Mesenchymal stem cell (in vitro differentiated cells and primary cell): Measurements from ENCODE around the gene MAP4K4.
A peak's percentile ranks its signal among the peaks of the same experiment; 100 is the strongest.

Source experiments
- DNase-seq: peaks from one replicate; pipeline ENCODE4 v3.0.0-alpha.2; 2013
- H2AFZ ChIP-seq: one replicate; pipeline ENCODE4 v1.6.1; 2013; ENCODE audit warnings: low read depth, mild to moderate bottlenecking, control low read depth, inconsistent platforms, low read length, moderate library complexity
- H2AK5ac ChIP-seq: 2 replicates; pipeline ENCODE4 v1.6.1; 2013; ENCODE audit warnings: low read length, moderate library complexity, mild to moderate bottlenecking, inconsistent platforms; ENCODE audit not compliant: severe bottlenecking
- H2BK120ac ChIP-seq: one replicate; pipeline ENCODE4 v1.6.1; 2013; ENCODE audit warnings: low read depth, mild to moderate bottlenecking, inconsistent platforms, low read length, moderate library complexity
- H2BK12ac ChIP-seq, 2 experiments: one replicate each; pipeline ENCODE4 v1.6.1; 2013; ENCODE audit warnings: inconsistent platforms in 2 of 2, low read length in 2 of 2, mild to moderate bottlenecking in 2 of 2, moderate library complexity in 2 of 2, control low read depth in 1 of 2
- H2BK15ac ChIP-seq: one replicate; pipeline ENCODE4 v1.6.1; 2013; ENCODE audit warnings: mild to moderate bottlenecking, low read depth, inconsistent platforms; ENCODE audit not compliant: poor library complexity, severe bottlenecking
- H2BK5ac ChIP-seq: 2 replicates; pipeline ENCODE4 v1.6.1; 2013; ENCODE audit warnings: low read depth, mild to moderate bottlenecking, low read length, control low read depth, inconsistent platforms; ENCODE audit not compliant: poor library complexity, severe bottlenecking
- H3K14ac ChIP-seq, 2 experiments: one replicate each; pipeline ENCODE4 v1.6.1; 2013; ENCODE audit warnings: inconsistent platforms in 2 of 2, low read length in 2 of 2, control low read depth in 1 of 2, mild to moderate bottlenecking in 1 of 2, moderate library complexity in 1 of 2
- H3K18ac ChIP-seq, 2 experiments: one replicate each; pipeline ENCODE4 v1.6.1; 2013; ENCODE audit warnings: inconsistent platforms in 2 of 2, low read length in 2 of 2, control low read depth in 1 of 2, low read depth in 1 of 2, mild to moderate bottlenecking in 1 of 2
- H3K23ac ChIP-seq, 2 experiments: one replicate each; pipeline ENCODE4 v1.6.1; 2013; ENCODE audit warnings: inconsistent platforms in 2 of 2, low read length in 2 of 2, mild to moderate bottlenecking in 2 of 2, moderate library complexity in 2 of 2, control low read depth in 1 of 2
- H3K27ac ChIP-seq: 2 replicates; pipeline ENCODE4 v1.5.1; 2013; ENCODE audit warnings: mild to moderate bottlenecking, moderate library complexity, low read length, control low read depth, inconsistent platforms; ENCODE audit not compliant: poor library complexity, severe bottlenecking
- H3K27me3 ChIP-seq, 2 experiments: 2 replicates each; pipeline versions ENCODE4 v1.6.1 to v1.7.0; 2013; ENCODE audit warnings: low read length in 2 of 2, mild to moderate bottlenecking in 2 of 2, moderate library complexity in 2 of 2, control low read depth in 1 of 2, inconsistent platforms in 1 of 2; ENCODE audit not compliant: control insufficient read depth in 1 of 2, insufficient read depth in 1 of 2
- H3K36me3 ChIP-seq, 2 experiments: 2 replicates each; pipeline versions ENCODE4 v1.6.1 to v1.7.0; 2013; ENCODE audit warnings: low read length in 2 of 2, control low read depth in 1 of 2, inconsistent platforms in 1 of 2, low read depth in 1 of 2, mild to moderate bottlenecking in 1 of 2; ENCODE audit not compliant: insufficient read depth in 2 of 2, control insufficient read depth in 1 of 2
- H3K4ac ChIP-seq, 2 experiments: one replicate each; pipeline ENCODE4 v1.6.1; 2013; ENCODE audit warnings: inconsistent platforms in 2 of 2, low read length in 2 of 2, mild to moderate bottlenecking in 2 of 2, moderate library complexity in 2 of 2, control low read depth in 1 of 2, low read depth in 1 of 2
- H3K4me1 ChIP-seq: 2 replicates; pipeline ENCODE4 v1.6.1; 2013; ENCODE audit warnings: low read depth, low read length, control low read depth; ENCODE audit not compliant: control insufficient read depth, insufficient read depth
- H3K4me2 ChIP-seq: 2 replicates; pipeline ENCODE4 v1.6.1; 2013; ENCODE audit warnings: low read length, mild to moderate bottlenecking, inconsistent platforms; ENCODE audit not compliant: poor library complexity, severe bottlenecking
- H3K4me3 ChIP-seq, 2 experiments: 2 replicates each; pipeline versions ENCODE4 v1.5.1 to v1.7.0; 2013; ENCODE audit warnings: low read length in 2 of 2, mild to moderate bottlenecking in 2 of 2, control low read depth in 1 of 2, low read depth in 1 of 2; ENCODE audit not compliant: insufficient read depth in 1 of 2
- H3K79me1 ChIP-seq: replicated peaks from 2 replicates; pipeline ENCODE4 v1.6.1; 2013; ENCODE audit warnings: mild to moderate bottlenecking, control low read depth, low read length, inconsistent platforms; ENCODE audit not compliant: poor library complexity, severe bottlenecking
- H3K9ac ChIP-seq: 2 replicates; pipeline ENCODE4 v1.7.0; 2013; ENCODE audit warnings: mild to moderate bottlenecking, low read length, moderate library complexity
- H3K9me3 ChIP-seq: 2 replicates; pipeline ENCODE4 v1.7.0; 2013; ENCODE audit warnings: mild to moderate bottlenecking, low read length; ENCODE audit not compliant: control insufficient read depth
- H4K8ac ChIP-seq: one replicate; pipeline ENCODE4 v1.6.1; 2013; ENCODE audit warnings: inconsistent platforms, mild to moderate bottlenecking, low read length, moderate library complexity
- H4K91ac ChIP-seq: one replicate; pipeline ENCODE4 v1.6.1; 2013; ENCODE audit warnings: mild to moderate bottlenecking, low read length, inconsistent platforms
- WGBS: methylation state at CpG from one replicate; pipeline ENCODE4 v1.1.7; 2013; ENCODE audit warnings: mixed read lengths; 5-methylcytosine and 5-hydroxymethylcytosine counted together

MAP4K4 gene

GRCh38 chr2:101723371-101724124 is 26.0 kb downstream of the MAP4K4 start:
- H2AFZ ChIP-seq: no peak overlapping the region
- no peak overlapping the region for H3K4me3 ChIP-seq
- no peak overlapping the region for H3K9ac ChIP-seq
- H4K8ac ChIP-seq: no peak overlapping the region
- H3K36me3 ChIP-seq: peaks cover 0 to 47% of the 10 kb centered on the region in 2 experiments
- H3K4me1 ChIP-seq: peaks cover 5% of the 10 kb centered on the region
- H4K91ac ChIP-seq: no peak overlapping the region
- no peak overlapping the region for H2BK120ac ChIP-seq
- no peak overlapping the region for H3K4me2 ChIP-seq
- H3K23ac ChIP-seq: no peak overlapping the region
- H2BK5ac ChIP-seq: no peak overlapping the region
- H3K27me3 ChIP-seq: no peaks in the 10 kb centered on the region
- no peak overlapping the region for H2BK12ac ChIP-seq
- no peak overlapping the region for H2BK15ac ChIP-seq
- H3K27ac ChIP-seq: no peak overlapping the region
- H3K79me1 ChIP-seq: no peaks in the 10 kb centered on the region
- WGBS: 96% methylated on average over 4 of the region's 4 CpGs
- no peak overlapping the region for H3K4ac ChIP-seq
- DNase-seq: no peak
- no peak overlapping the region for H2AK5ac ChIP-seq
- no peak overlapping the region for H3K18ac ChIP-seq
- no peak overlapping the region for H3K14ac ChIP-seq
- H3K9me3 ChIP-seq: no peaks in the 10 kb centered on the region

GRCh38 chr2:101724125-101724474 is 26.6 kb downstream of the MAP4K4 start:
- 88% methylated on average over 3 of the region's 3 CpGs for WGBS
- Histone ChIP-seq H3K4me2 (no peak overlapping the region), H3K9ac (no peak overlapping the region)

GRCh38 chr2:101725038-101725437 is 27.5 kb downstream of the MAP4K4 start:
- Histone ChIP-seq H3K79me1 (no peaks in the 10 kb centered on the region), H2BK120ac (no peak overlapping the region), H2AFZ (no peak overlapping the region), H3K4ac (no peak overlapping the region), H3K14ac (no peak overlapping the region), H4K8ac (no peak overlapping the region), H3K27ac (no peak overlapping the region), H3K36me3 (peaks cover 0 to 48% of the 10 kb centered on the region in 2 experiments), H3K9me3 (no peaks in the 10 kb centered on the region), H3K4me3 (no peak overlapping the region), H3K4me1 (peaks cover 1% of the 10 kb centered on the region), H3K4me2 (no peak overlapping the region), H3K18ac (no peak overlapping the region), H3K27me3 (no peaks in the 10 kb centered on the region), H3K9ac (no peak overlapping the region), H2AK5ac (no peak overlapping the region), H2BK5ac (no peak overlapping the region), H2BK12ac (no peak overlapping the region), H4K91ac (no peak overlapping the region), H2BK15ac (no peak overlapping the region), H3K23ac (no peak overlapping the region)
- 100% methylated on average over 2 of the region's 3 CpGs for whole genome bisulfite sequencing
- DNase-seq: no peak

More at GRCh38 chr2:101724125-101724474, 26.6 kb downstream of the MAP4K4 start:
- no peaks in the 10 kb centered on the region for H3K79me1 ChIP-seq
- no peak overlapping the region for H3K4me3 ChIP-seq
- H3K4ac ChIP-seq: no peak overlapping the region
- H2BK12ac ChIP-seq: no peak overlapping the region
- H3K18ac ChIP-seq: no peak overlapping the region
- H3K27ac ChIP-seq: no peak overlapping the region
- no peaks in the 10 kb centered on the region for H3K27me3 ChIP-seq
- H3K36me3 ChIP-seq: peaks cover 0 to 42% of the 10 kb centered on the region in 2 experiments
- H3K9me3 ChIP-seq: no peaks in the 10 kb centered on the region
- no peak overlapping the region for H3K14ac ChIP-seq
- DNase-seq: no peak
- no peak overlapping the region for H2BK120ac ChIP-seq
- no peak overlapping the region for H3K23ac ChIP-seq
- H4K91ac ChIP-seq: no peak overlapping the region
- H2BK15ac ChIP-seq: no peak overlapping the region
- no peak overlapping the region for H2BK5ac ChIP-seq
- peaks cover 3% of the 10 kb centered on the region for H3K4me1 ChIP-seq
- no peak overlapping the region for H4K8ac ChIP-seq
- H2AFZ ChIP-seq: no peak overlapping the region
- no peak overlapping the region for H2AK5ac ChIP-seq

GRCh38 chr2:101725515-101726192 is 28.1 kb downstream of the MAP4K4 start:
- H2BK12ac ChIP-seq: no peak overlapping the region
- H2BK5ac ChIP-seq: no peak overlapping the region
- H3K4me1 ChIP-seq: peaks cover 1% of the 10 kb centered on the region
- H3K4me2 ChIP-seq: no peak overlapping the region
- H3K4ac ChIP-seq: no peak overlapping the region
- H3K4me3 ChIP-seq: no peak overlapping the region
- no peak overlapping the region for H4K8ac ChIP-seq
- no peak overlapping the region for H3K9ac ChIP-seq
- H3K27me3 ChIP-seq: no peaks in the 10 kb centered on the region
- 8% methylated on average over 2 of the region's 5 CpGs for WGBS
- no peak overlapping the region for H3K14ac ChIP-seq
- H3K79me1 ChIP-seq: no peaks in the 10 kb centered on the region
- H3K23ac ChIP-seq: peak overlapping the region in 1 of 2 experiments; percentile 1
- no peak overlapping the region for H4K91ac ChIP-seq
- no peak overlapping the region for H2BK120ac ChIP-seq
- H3K36me3 ChIP-seq: peaks cover 0 to 52% of the 10 kb centered on the region in 2 experiments
- no peak overlapping the region for H3K27ac ChIP-seq
- H2BK15ac ChIP-seq: no peak overlapping the region
- H2AFZ ChIP-seq: no peak overlapping the region
- no peak for DNase-seq
- no peak overlapping the region for H2AK5ac ChIP-seq
- no peak overlapping the region for H3K18ac ChIP-seq
- H3K9me3 ChIP-seq: no peaks in the 10 kb centered on the region
